ENCODE measurements around the gene UGT3A2.

The UGT3A2 gene

DNA sequence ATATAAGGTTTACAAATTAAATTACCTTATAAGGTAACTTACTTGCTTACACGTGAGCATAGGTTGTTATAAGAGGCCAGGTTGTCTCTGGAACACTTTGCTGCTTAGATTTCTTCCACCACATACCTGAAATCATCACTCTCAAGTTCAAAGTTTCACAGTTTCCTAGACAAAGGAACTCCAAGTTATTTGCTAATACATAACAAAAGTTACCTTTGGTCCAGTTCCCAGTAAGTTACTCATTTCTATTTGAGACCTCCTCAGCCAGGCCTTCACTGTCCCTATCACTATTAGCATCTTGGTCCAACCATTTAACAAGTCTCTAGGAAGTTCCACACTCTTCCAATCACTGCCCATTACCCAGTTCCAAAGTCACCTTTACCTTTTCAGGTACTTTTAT, 57.0 kb downstream of the UGT3A2 start:
- no peak for DNase-seq (ENCODE audit: low read depth in 1 of 2, low spot score in 1 of 2)

DNA sequence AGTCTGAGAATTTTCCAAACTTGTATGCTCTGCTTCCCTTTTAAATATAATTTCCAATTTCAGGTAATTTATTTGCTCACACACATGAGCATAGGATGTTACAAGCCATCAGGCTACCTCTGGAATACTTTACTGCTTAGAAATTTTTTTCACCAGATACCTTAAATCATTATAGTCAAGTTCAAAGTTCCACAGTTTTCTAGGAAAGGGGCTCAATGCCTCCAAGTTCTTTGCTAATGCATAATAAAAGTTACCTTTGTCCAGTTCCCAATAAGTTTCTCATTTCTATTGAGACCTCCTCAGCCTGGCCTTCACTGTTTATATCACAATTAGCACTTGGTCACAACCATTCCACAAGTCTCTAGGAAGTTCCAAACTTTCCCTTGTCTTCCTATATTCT, 59.3 kb downstream of the UGT3A2 start:
- DNase-seq (ENCODE audit: low read depth in 1 of 2, low spot score in 1 of 2), result no peak

DNA sequence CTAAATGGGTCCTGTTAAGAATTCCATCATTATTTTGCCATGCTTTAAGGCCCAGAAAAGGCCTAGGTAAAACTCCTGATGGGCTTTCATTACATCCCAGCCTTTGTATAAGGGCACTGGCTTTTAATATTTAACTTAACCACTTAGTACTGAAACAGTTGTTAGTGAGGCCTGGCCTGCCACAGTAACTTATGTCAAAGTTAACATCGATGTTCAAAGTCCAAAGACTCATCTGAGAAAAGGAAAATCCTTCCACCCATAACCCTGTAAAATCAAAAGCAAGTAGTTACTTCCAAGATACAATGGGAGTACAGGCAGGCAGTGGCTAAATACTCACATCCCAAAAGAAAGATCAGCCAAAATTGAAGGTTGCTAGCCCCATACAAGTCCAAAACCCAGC, 60.5 kb downstream of the UGT3A2 start:
- no peak for DNase-seq (ENCODE audit: low read depth in 1 of 2, low spot score in 1 of 2)

DNA sequence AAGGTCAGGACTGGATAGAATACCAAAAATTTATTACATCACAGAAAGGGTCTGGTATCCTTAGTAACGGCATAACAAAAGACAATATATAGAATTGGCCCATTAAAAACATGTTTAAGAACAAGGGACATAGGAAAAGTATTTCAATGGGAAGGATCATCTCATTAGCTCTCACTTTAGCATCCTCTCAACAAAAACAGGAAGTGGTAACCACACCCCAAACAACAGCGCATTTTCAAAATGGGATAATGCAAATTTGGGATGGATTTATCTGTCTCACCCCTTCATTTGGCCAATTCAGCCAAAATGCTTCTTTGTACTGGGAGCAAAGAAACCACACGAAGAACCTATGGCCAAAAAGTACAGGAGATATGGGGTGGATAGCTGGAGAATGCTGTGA, 65.7 kb downstream of the UGT3A2 start:
- no peak for DNase-seq (ENCODE audit: low read depth in 1 of 2, low spot score in 1 of 2)

DNA sequence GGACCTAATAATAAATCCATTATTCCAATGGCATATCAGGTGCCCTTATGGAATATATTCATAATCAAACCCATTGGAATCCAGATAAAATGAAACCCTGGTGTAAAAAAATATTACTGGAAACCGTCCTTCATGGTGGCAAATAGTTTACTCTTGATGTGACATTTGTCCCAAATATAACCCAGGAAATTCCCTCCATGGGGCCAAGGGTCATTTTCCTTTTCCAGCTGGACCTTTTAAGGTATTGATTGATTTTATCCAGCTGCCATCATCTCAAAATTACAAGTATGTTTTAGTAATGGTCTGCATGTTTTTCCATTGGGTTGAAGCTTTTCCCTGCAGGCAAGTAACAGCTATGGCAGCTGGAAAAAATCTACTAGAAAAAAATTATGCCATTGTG, 67.1 kb downstream of the UGT3A2 start:
- no peak for DNase-seq (ENCODE audit: low read depth in 1 of 2, low spot score in 1 of 2)

DNA sequence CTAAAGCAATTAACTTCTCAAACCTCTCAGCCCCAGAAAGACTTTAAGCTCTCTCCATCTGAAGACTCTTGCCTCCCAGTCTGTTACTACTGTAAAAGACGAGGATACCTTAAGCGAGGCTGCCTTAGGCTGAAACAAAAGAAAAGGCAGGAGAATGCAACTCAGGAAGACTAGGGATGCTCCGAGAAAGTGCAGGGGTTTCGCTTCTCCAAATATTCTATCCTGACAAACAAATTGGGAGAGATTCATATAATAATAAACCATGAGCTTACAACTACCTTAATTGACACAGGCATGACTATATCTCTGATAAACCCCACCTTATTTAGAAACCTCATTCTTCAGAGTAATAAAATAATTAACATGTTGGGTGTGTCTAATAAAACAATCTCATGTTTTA, 70.6 kb downstream of the UGT3A2 start:
- DNase-seq (ENCODE audit: low read depth in 1 of 2, low spot score in 1 of 2), result no peak

DNA sequence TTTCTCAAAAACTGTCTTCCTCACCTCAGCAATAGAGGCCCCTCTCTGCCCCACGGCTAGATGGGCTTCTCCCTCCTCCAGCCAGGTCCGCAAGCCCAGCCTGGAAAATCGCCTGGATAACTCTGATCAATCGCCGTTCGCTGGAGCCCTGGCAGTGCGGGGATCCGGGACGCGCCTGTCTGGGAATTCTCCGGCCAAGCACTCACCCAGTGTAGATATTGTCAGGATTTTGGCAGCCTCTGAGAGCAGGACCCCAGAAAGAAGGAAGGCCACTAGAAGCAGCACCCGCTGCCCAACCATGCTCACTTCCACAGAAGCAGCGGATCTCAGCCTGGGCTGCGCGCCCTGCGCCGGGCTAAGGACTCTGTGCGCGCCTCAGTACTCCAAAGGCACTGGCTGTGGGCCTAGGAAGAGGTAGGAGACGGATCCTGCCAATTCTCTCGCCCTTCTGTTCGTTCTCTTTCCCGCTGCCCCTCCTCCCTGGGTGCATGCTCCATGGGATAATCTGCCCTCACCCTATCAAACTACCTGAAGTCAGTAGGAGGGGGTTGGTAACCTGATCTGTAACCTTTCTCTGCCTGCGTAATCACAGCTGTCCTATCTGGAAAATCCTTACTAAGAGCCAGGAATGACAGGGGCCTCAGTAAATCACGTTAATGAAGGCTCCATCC, 75.6 kb downstream of the UGT3A2 start, which contains the start of gene UGT3A1:
Gene UGT3A1, minus strand, starts transcription at position 450 of the 671 bp plus-strand sequence. Its CDS starts 150 bp downstream, at position 300.
- DNase-seq (ENCODE audit: low read depth in 1 of 2, low spot score in 1 of 2), result no peak

DNA sequence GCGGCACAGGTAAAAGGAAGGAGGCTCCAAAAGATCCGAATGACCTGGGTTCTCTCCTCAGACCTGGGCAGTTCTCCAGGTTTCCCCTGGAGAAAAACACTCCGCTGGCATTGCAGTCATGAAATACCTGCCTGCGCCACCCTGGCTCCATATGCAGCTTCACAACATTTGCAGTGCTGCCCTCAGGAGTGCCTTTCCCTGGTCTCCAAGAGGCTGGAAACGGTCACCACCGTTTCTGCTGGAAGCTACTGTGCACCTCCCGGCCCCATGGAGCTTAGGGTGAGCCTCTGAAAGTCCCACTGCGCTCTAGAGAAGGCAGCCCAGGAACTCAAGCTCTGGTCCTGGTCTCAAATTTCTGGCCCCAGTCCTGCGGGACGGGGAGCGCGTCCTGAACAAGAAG, 76.2 kb downstream of the UGT3A2 start:
- no peak for DNase-seq (ENCODE audit: low read depth in 1 of 2, low spot score in 1 of 2)

DNA sequence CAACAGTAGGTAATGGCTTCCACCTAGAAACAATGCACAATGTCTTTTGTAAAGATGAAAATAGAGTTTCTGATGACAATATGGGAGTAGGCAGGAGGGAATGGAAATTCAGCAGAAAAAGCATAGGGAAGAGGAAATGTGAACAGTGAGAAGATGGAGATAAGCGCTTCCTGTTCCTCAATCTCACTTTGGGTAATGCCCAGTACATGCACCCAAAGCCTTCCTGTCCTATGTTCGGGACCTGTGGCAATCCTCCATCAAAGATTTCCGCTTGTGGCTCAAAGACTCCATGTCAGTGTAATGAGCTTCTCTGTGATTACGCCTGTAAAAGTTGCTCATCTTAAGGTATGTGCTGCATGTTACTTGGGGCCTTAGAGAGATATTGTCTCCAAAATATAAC, 78.2 kb downstream of the UGT3A2 start:
- no peak for DNase-seq (ENCODE audit: low read depth in 1 of 2, low spot score in 1 of 2)

DNA sequence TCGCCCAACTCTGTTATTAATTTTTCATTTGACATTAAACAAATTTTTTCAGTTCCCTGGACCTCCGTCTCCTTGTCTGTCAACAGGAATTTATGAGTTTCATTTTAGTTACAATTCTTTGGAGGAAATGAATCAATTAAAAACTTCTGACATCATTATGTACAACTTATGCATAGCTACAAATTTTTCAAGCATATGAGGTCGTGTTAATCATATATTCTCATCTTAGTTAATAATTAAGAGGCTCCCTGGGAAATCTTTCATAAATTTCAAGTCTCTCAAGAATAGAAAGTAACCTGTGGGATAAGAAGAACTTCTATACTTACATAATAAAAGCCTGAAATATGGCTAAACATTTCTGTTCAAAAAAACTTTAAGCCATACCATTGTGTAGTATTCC, 78.9 kb downstream of the UGT3A2 start:
- no peak for DNase-seq (ENCODE audit: low read depth in 1 of 2, low spot score in 1 of 2)

All from activated CD4-positive, alpha-beta T cell treated with anti-CD3 and anti-CD28 coated beads, Interleukin-2, amount 50 U/mL, for 24 hours (primary cell).